ENCODE measurements around the gene TBC1D21.

TBC1D21 gene

GRCh38 chr15:73923488-73924164, 50.3 kb downstream of the TBC1D21 start:
- TF ChIP-seq SPI1 (IDR thresholded peaks at IDR 0.05; ENCODE audit: low read depth, low read length) (peak; percentile 10; the same call in 1 of the 2 replicates), POU2F2 (IDR thresholded peaks at IDR 0.05; ENCODE audit: low read depth, low read length) (no peak), POLR2AphosphoS5 (IDR thresholded peaks at IDR 0.05; ENCODE audit: low read depth, low read length) (no peak), POLR2A (IDR thresholded peaks at IDR 0.05; ENCODE audit: low read depth, low read length) (no peak)
- DNase-seq (ENCODE audit: insufficient read length, low spot score): no peak
- FAIRE-seq: no peak

GRCh38 chr15:73924171-73924921, 51.0 kb downstream of the TBC1D21 start:
- TF ChIP-seq POLR2A (IDR thresholded peaks at IDR 0.05; ENCODE audit: low read depth, low read length) (no peak), SPI1 (IDR thresholded peaks at IDR 0.05; ENCODE audit: low read depth, low read length) (no peak)
- DNase-seq (ENCODE audit: insufficient read length, low spot score) (no peak), FAIRE-seq (no peak)

GRCh38 chr15:73925848-73926218, 52.5 kb downstream of the TBC1D21 start:
- TF ChIP-seq POU2F2 (IDR thresholded peaks at IDR 0.05; ENCODE audit: low read depth, low read length) (no peak), POLR2A (IDR thresholded peaks at IDR 0.05; ENCODE audit: low read depth, low read length) (no peak), TAF1 (IDR thresholded peaks at IDR 0.05; ENCODE audit: low read depth, low read length) (no peak), SPI1 (IDR thresholded peaks at IDR 0.05; ENCODE audit: low read depth, low read length) (no peak), POLR2AphosphoS5 (IDR thresholded peaks at IDR 0.05; ENCODE audit: low read depth, low read length) (no peak), PAX5 (IDR thresholded peaks at IDR 0.05; ENCODE audit: insufficient read depth, low read length, severe bottlenecking) (no peak)
- no peak for FAIRE-seq
- no peak for DNase-seq (ENCODE audit: insufficient read length, low spot score)

- no peak for TF ChIP-seq POLR2A (IDR thresholded peaks at IDR 0.05; ENCODE audit: low read depth, low read length)
- TF ChIP-seq POLR2AphosphoS5 (IDR thresholded peaks at IDR 0.05; ENCODE audit: low read depth, low read length): no peak
- TF ChIP-seq TAF1 (IDR thresholded peaks at IDR 0.05; ENCODE audit: low read depth, low read length): no peak
- no peak for TF ChIP-seq SPI1 (IDR thresholded peaks at IDR 0.05; ENCODE audit: low read depth, low read length)
- no peak for TF ChIP-seq PAX5 (IDR thresholded peaks at IDR 0.05; ENCODE audit: insufficient read depth, low read length, severe bottlenecking)
- TF ChIP-seq POU2F2 (IDR thresholded peaks at IDR 0.05; ENCODE audit: low read depth, low read length): no peak
Observed at GRCh38 chr15:73926219-73927002, 53.0 kb downstream of the TBC1D21 start, which contains the start of gene LOXL1. Gene LOXL1 (plus strand): TSS chr15:73926462. CDS start chr15:73926784, 322 bp downstream.

GRCh38 chr15:73927003-73927475, 53.7 kb downstream of the TBC1D21 start:
- DNase-seq (ENCODE audit: insufficient read length, low spot score): peak; percentile 50
- no peak for FAIRE-seq
- TF ChIP-seq POU2F2 (IDR thresholded peaks at IDR 0.05; ENCODE audit: low read depth, low read length) (no peak), POLR2AphosphoS5 (IDR thresholded peaks at IDR 0.05; ENCODE audit: low read depth, low read length) (no peak), PAX5 (IDR thresholded peaks at IDR 0.05; ENCODE audit: insufficient read depth, low read length, severe bottlenecking) (no peak), TAF1 (IDR thresholded peaks at IDR 0.05; ENCODE audit: low read depth, low read length) (no peak), POLR2A (IDR thresholded peaks at IDR 0.05; ENCODE audit: low read depth, low read length) (no peak), SPI1 (IDR thresholded peaks at IDR 0.05; ENCODE audit: low read depth, low read length) (no peak)

More at GRCh38 chr15:73926219-73927002, 53.0 kb downstream of the TBC1D21 start, which contains the start of gene LOXL1:
- DNase-seq (ENCODE audit: insufficient read length, low spot score) (no peak), FAIRE-seq (no peak)

GRCh38 chr15:73927476-73928240, 54.3 kb downstream of the TBC1D21 start:
- TF ChIP-seq PAX5 (IDR thresholded peaks at IDR 0.05; ENCODE audit: insufficient read depth, low read length, severe bottlenecking): no peak
- no peak for TF ChIP-seq SPI1 (IDR thresholded peaks at IDR 0.05; ENCODE audit: low read depth, low read length)
- TF ChIP-seq TAF1 (IDR thresholded peaks at IDR 0.05; ENCODE audit: low read depth, low read length): no peak
- TF ChIP-seq POLR2AphosphoS5 (IDR thresholded peaks at IDR 0.05; ENCODE audit: low read depth, low read length): no peak
- TF ChIP-seq POLR2A (IDR thresholded peaks at IDR 0.05; ENCODE audit: low read depth, low read length): no peak
- FAIRE-seq: peak; percentile 58
- DNase-seq (ENCODE audit: insufficient read length, low spot score): peak; percentile 72

- DNase-seq (ENCODE audit: insufficient read length, low spot score) (no peak), FAIRE-seq (no peak)
- TF ChIP-seq POLR2A (IDR thresholded peaks at IDR 0.05; ENCODE audit: low read depth, low read length) (no peak), TAF1 (IDR thresholded peaks at IDR 0.05; ENCODE audit: low read depth, low read length) (no peak), POU2F2 (IDR thresholded peaks at IDR 0.05; ENCODE audit: low read depth, low read length) (no peak), POLR2AphosphoS5 (IDR thresholded peaks at IDR 0.05; ENCODE audit: low read depth, low read length) (no peak), PAX5 (IDR thresholded peaks at IDR 0.05; ENCODE audit: insufficient read depth, low read length, severe bottlenecking) (no peak), SPI1 (IDR thresholded peaks at IDR 0.05; ENCODE audit: low read depth, low read length) (no peak)
Observed at GRCh38 chr15:73928241-73928579, 54.8 kb downstream of the TBC1D21 start.

GRCh38 chr15:73928971-73929627, 55.7 kb downstream of the TBC1D21 start:
- DNase-seq (ENCODE audit: insufficient read length, low spot score) (no peak), FAIRE-seq (no peak)
- TF ChIP-seq POLR2AphosphoS5 (IDR thresholded peaks at IDR 0.05; ENCODE audit: low read depth, low read length): no peak
- TF ChIP-seq TAF1 (IDR thresholded peaks at IDR 0.05; ENCODE audit: low read depth, low read length): no peak
- no peak for TF ChIP-seq POLR2A (IDR thresholded peaks at IDR 0.05; ENCODE audit: low read depth, low read length)
- TF ChIP-seq PAX5 (IDR thresholded peaks at IDR 0.05; ENCODE audit: insufficient read depth, low read length, severe bottlenecking): no peak
- no peak for TF ChIP-seq POU2F2 (IDR thresholded peaks at IDR 0.05; ENCODE audit: low read depth, low read length)
- TF ChIP-seq SPI1 (IDR thresholded peaks at IDR 0.05; ENCODE audit: low read depth, low read length): no peak
